HCT116 (cell line): ENCODE measurements around the gene TSHZ1.

Source experiments
- CEBPB ChIP-seq: IDR thresholded peaks from 2 replicates; pipeline ENCODE4 v1.6.1; 2012; ENCODE audit warnings: low read depth
- CTCF ChIP-seq, 3 experiments: fragments of 200-600 bp in 1 of 3; sonication (generic) in 1 of 3; IDR thresholded peaks in 2 of 3; conservative IDR thresholded peaks in 1 of 3; 2 replicates each; pipeline ENCODE4 v1.5.1; 2012 to 2017; ENCODE audit warnings: low read depth in 2 of 3, low read length in 2 of 3, antibody characterized with exemption in 1 of 3, borderline replicate concordance in 1 of 3, control low read depth in 1 of 3, mild to moderate bottlenecking in 1 of 3, mixed read lengths in 1 of 3, mixed run types in 1 of 3, moderate library complexity in 1 of 3; ENCODE audit not compliant: insufficient read depth in 1 of 3
- ELF1 ChIP-seq: IDR thresholded peaks from 2 replicates; pipeline ENCODE4 v1.6.1; 2012; ENCODE audit warnings: low read depth, borderline replicate concordance
- EZH2 ChIP-seq: fragments of 200-600 bp; sonication (generic); IDR thresholded peaks from 2 replicates; pipeline ENCODE4 v1.6.1; 2017; ENCODE audit warnings: antibody characterized with exemption, mixed run types
- EZH2phosphoT487 ChIP-seq: fragments of 200-600 bp; IDR thresholded peaks from 2 replicates; pipeline ENCODE4 v1.6.1; 2018; ENCODE audit warnings: antibody characterized with exemption, borderline replicate concordance
- FOSL1 ChIP-seq: IDR thresholded peaks from 2 replicates; pipeline ENCODE4 v1.6.1; 2012; ENCODE audit warnings: low read depth
- JUND ChIP-seq: IDR thresholded peaks from 2 replicates; pipeline ENCODE4 v1.6.1; 2012
- POLR2A ChIP-seq: IDR thresholded peaks from 2 replicates; pipeline ENCODE4 v1.7.0; 2011; ENCODE audit warnings: borderline replicate concordance; ENCODE audit not compliant: insufficient read depth, insufficient read length; ENCODE audit errors: extremely low read depth
- RAD21 ChIP-seq: IDR thresholded peaks from 2 replicates; pipeline ENCODE4 v1.6.1; 2012; ENCODE audit warnings: low read depth, mild to moderate bottlenecking
- REST ChIP-seq: IDR thresholded peaks from 2 replicates; pipeline ENCODE4 v1.6.1; 2012; ENCODE audit warnings: low read depth
- SRF ChIP-seq: IDR thresholded peaks from 2 replicates; pipeline ENCODE4 v1.6.1; 2012; ENCODE audit warnings: low read depth
- TCF7L2 ChIP-seq: IDR thresholded peaks from 2 replicates; pipeline ENCODE4 v1.7.0; 2011; ENCODE audit warnings: borderline replicate concordance, inconsistent platforms; ENCODE audit not compliant: insufficient read depth, insufficient read length; ENCODE audit errors: extremely low read depth

- TF ChIP-seq JUND = no peak
- no peak for TF ChIP-seq EZH2
- TF ChIP-seq POLR2A = no peak
- no peak for TF ChIP-seq EZH2phosphoT487
- no peak for TF ChIP-seq CTCF (IDR thresholded peaks at IDR 0.05 in 2 of 3, conservative IDR thresholded peaks at IDR 0.05 in 1 of 3; ENCODE audit: borderline replicate concordance in 1 of 3, insufficient read depth in 1 of 3, low read depth in 2 of 3, low read length in 2 of 3)
- no peak for TF ChIP-seq SRF
- TF ChIP-seq RAD21 = no peak
- TF ChIP-seq FOSL1 = no peak
- TF ChIP-seq REST = no peak
- no peak for TF ChIP-seq CEBPB
- no peak for TF ChIP-seq TCF7L2
- no peak for TF ChIP-seq ELF1
Measured at GRCh38 chr18:75223687-75224347, 13.2 kb downstream of the TSHZ1 start.
